HepG2 (cell line): ENCODE results near the gene RFFL. TPM values are rescaled to one million over a fixed set of nuclear protein-coding genes. Genes with fewer than 3 reads are reported as not detected.

Experiments
- AGO2 ChIP-seq: fragments of 200-400 bp; formaldehyde crosslinking; optimal IDR thresholded peaks from 2 replicates; pipeline ENCODE3; 2017; ENCODE audit warnings: mild to moderate bottlenecking, low read depth, low read length, moderate library complexity
- ASH2L ChIP-seq: fragments of 300-600, 200-600 bp; sonication (generic); IDR thresholded peaks from 2 replicates; pipeline ENCODE4 v1.7.0; 2017; ENCODE audit warnings: low read depth, mild to moderate bottlenecking, moderate library complexity, mixed read lengths, low read length; ENCODE audit not compliant: insufficient read length
- BCL6 ChIP-seq: IDR thresholded peaks from 2 replicates; pipeline ENCODE4 v1.6.1; 2016; ENCODE audit warnings: missing genetic modification reagents, missing compliant biosample characterization
- HNF4G ChIP-seq, 2 experiments: sonication (generic) in 1 of 2; formaldehyde crosslinking in 1 of 2; IDR thresholded peaks; 2 replicates each; pipeline versions ENCODE4 v1.4.0 to v1.6.1; 2011 to 2020; ENCODE audit warnings: borderline replicate concordance in 2 of 2, low read depth in 2 of 2, mild to moderate bottlenecking in 2 of 2, low read length in 1 of 2, missing genetic modification reagents in 1 of 2, moderate library complexity in 1 of 2
- MXD1 ChIP-seq: sonication (generic); formaldehyde crosslinking; IDR thresholded peaks from 2 replicates; pipeline ENCODE4 v1.4.0; 2020; ENCODE audit warnings: mild to moderate bottlenecking, missing genetic modification reagents
- SAP130 ChIP-seq: IDR thresholded peaks from 2 replicates; pipeline ENCODE4 v1.6.1; 2016; ENCODE audit warnings: low read depth
- SOX13 ChIP-seq, 3 experiments: fragments of 450-650 bp in 1 of 3; sonication (generic) in 1 of 3; formaldehyde crosslinking in 1 of 3; IDR thresholded peaks in 2 of 3; conservative IDR thresholded peaks in 1 of 3; 2 replicates each; pipeline versions ENCODE4 v1.5.0 to v1.6.1; 2016 to 2020; ENCODE audit warnings: antibody characterized with exemption in 1 of 3, mild to moderate bottlenecking in 1 of 3, missing compliant biosample characterization in 1 of 3, missing genetic modification reagents in 1 of 3, moderate library complexity in 1 of 3
- ZBED4 ChIP-seq: sonication (generic); formaldehyde crosslinking; IDR thresholded peaks from 2 replicates; pipeline ENCODE4 v1.4.0; 2020; ENCODE audit warnings: missing genetic modification reagents, borderline replicate concordance
- ZFP36L1 ChIP-seq: sonication (generic); formaldehyde crosslinking; IDR thresholded peaks from 2 replicates; pipeline ENCODE4 v1.8.0; 2022; ENCODE audit warnings: mild to moderate bottlenecking, missing genetic modification reagents, moderate library complexity
- ZNF256 ChIP-seq: sonication (generic); formaldehyde crosslinking; conservative IDR thresholded peaks from 2 replicates; pipeline ENCODE4 v1.4.0; 2020; ENCODE audit warnings: missing genetic modification reagents
- ZNF280D ChIP-seq: sonication (generic); formaldehyde crosslinking; IDR thresholded peaks from 2 replicates; pipeline ENCODE4 v1.5.1; 2020; ENCODE audit warnings: mild to moderate bottlenecking, missing genetic modification reagents
- ZNF326 ChIP-seq: sonication (generic); formaldehyde crosslinking; IDR thresholded peaks from 2 replicates; pipeline ENCODE4 v1.4.0; 2020; ENCODE audit warnings: missing genetic modification reagents, borderline replicate concordance
- ZNF331 ChIP-seq: sonication (generic); formaldehyde crosslinking; IDR thresholded peaks from 2 replicates; pipeline ENCODE4 v1.4.0; 2020; ENCODE audit warnings: missing genetic modification reagents
- ZNF503 ChIP-seq: sonication (generic); formaldehyde crosslinking; IDR thresholded peaks from 2 replicates; pipeline ENCODE4 v1.4.0; 2020; ENCODE audit warnings: missing genetic modification reagents
- ZNF660 ChIP-seq: sonication (generic); formaldehyde crosslinking; IDR thresholded peaks from 2 replicates; pipeline ENCODE4 v1.5.1; 2020; ENCODE audit warnings: mild to moderate bottlenecking, low read depth, missing genetic modification reagents, borderline replicate concordance
- ZNF788 ChIP-seq: sonication (generic); formaldehyde crosslinking; IDR thresholded peaks from 2 replicates; pipeline ENCODE4 v1.5.0; 2020; ENCODE audit warnings: mild to moderate bottlenecking, missing genetic modification reagents, borderline replicate concordance
- polyA plus RNA-seq, 8 experiments: library from polyadenylated mRNA; depleted of rRNA in 3 of 8; stranded (reverse) in 7 of 8; unstranded in 1 of 8; fragments of >200 nt; fragmentation: Illumina TruSeq in 4 of 8; extraction: Trizol in 4 of 8; gene quantifications; 2 replicates each; pipeline versions ENCODE4 v1.2.1 to v1.2.3, GENCODE V29; 2011 to 2016; ENCODE audit warnings: low read depth in 4 of 8, missing spikeins in 1 of 8, mixed read lengths in 1 of 8; ENCODE audit not compliant: insufficient read depth in 1 of 8
- total RNA-seq, 5 experiments: library from RNA; depleted of rRNA; stranded (reverse); fragments of >200 nt; fragmentation: Illumina TruSeq; extraction: Trizol; gene quantifications; 2 replicates each; pipeline ENCODE4 v1.2.3, GENCODE V29; 2016; ENCODE audit warnings: low read depth in 1 of 5

The RFFL gene
- total and polyA plus RNA-seq, 2 of the 13 experiments (the other 11 are each of a cell fraction or from before 2014, with no cell fraction given) = 24.3 to 48.6 TPM

DNA sequence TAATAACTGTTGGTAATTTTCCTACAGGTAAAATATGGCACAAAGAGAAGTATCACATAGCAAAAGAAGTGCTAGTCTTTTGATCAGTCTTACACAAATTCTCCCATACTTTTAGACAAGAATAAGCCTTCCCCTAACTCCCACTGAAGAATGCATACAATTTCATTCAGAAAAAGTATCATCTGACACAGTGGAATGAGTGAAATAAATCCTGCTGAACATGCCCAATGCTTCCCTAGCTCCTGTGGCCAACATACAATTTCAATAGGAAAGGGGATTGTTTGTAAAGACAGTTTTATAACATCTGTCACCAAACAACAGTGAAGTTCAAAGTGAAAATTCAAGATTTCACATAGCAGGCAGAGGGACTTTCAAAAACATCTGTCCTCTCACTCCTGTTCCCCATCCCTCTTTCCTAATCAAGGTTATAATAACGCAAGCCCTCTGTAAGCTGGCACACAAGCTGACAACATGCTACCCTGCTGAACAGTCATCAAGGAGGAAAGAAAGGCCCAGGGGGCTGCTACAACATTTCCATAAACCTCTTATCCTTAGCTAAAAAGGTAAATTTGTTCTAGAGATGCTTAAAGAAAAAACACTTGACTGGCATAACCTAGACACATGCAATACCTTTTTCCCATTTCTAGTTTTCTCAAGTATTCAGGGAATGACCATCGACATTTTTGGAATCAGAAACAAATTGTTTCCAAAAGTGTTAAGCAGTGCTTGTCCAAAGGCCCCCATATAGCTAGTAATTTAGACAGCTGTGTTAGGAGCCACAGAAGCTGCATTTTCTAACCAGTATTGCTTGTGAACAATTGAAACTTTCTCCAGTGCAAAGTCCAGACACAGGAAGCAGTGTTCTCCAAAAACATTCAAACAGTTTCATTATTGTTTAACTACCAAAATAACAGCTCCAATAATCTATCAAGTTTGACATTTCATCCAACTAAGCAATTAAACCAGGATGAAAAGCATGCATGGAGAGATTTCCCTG, 11.5 kb upstream of the RFFL start (continued):
- TF ChIP-seq BCL6 (CRISPR knock-in tag) (peak; percentile 17; the same call in 1 of the 2 replicates), HNF4G (IDR thresholded peaks at IDR 0.05; ENCODE audit: borderline replicate concordance, low read depth, low read length) (peak; percentile 38; the same call in 1 of the 2 replicates), HNF4G (CRISPR knock-in tag; IDR thresholded peaks at IDR 0.05; ENCODE audit: borderline replicate concordance, low read depth) (no peak), ZNF660 (CRISPR knock-in tag) (no peak), ZNF326 (no peak), ZNF331 (0 out of 2 replicates have a peak, but pooled peaks have one; percentile 19), ZFP36L1 (CRISPR knock-in tag) (no peak), ZBED4 (CRISPR knock-in tag) (no peak), ASH2L (peak; percentile 58), ZNF503 (peak; percentile 41; the same call in 1 of the 2 replicates), SAP130 (CRISPR knock-in tag) (peak; percentile 70), ZNF256 (CRISPR knock-in tag) (no peak), MXD1 (no peak), SOX13 (IDR thresholded peaks at IDR 0.05) (no peak), SOX13 (CRISPR knock-in tag; conservative IDR thresholded peaks at IDR 0.05 in 1 of 2, IDR thresholded peaks at IDR 0.05 in 1 of 2) (peak in 1 of 2 experiments; percentile 87; a peak in 2 of 4 replicates), AGO2 (no peak), ZNF788 (CRISPR knock-in tag) (no peak), ZNF280D (CRISPR knock-in tag) (no peak)
